ENCODE data around the gene WBP4.

DNA sequence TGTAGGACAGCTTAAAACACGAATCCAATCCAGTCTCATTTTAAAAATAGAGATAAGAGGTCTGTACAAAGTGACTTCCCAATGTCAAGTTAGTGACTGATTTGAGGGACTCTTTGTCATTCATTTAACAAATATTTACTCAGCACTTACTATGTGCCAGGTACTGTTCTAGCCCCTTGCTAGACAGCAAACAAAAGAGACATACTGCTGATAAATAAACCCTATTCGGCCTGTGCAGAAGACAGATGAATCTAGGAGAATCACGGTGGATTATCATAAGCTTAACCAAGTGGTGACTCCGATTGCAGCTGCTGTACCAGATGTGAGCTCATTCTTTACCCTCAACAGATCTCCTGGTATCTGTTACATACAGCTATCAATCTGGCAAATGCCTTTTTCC is 35.8 kb upstream of the WBP4 start:
- TF ChIP-seq, protein P1, sequence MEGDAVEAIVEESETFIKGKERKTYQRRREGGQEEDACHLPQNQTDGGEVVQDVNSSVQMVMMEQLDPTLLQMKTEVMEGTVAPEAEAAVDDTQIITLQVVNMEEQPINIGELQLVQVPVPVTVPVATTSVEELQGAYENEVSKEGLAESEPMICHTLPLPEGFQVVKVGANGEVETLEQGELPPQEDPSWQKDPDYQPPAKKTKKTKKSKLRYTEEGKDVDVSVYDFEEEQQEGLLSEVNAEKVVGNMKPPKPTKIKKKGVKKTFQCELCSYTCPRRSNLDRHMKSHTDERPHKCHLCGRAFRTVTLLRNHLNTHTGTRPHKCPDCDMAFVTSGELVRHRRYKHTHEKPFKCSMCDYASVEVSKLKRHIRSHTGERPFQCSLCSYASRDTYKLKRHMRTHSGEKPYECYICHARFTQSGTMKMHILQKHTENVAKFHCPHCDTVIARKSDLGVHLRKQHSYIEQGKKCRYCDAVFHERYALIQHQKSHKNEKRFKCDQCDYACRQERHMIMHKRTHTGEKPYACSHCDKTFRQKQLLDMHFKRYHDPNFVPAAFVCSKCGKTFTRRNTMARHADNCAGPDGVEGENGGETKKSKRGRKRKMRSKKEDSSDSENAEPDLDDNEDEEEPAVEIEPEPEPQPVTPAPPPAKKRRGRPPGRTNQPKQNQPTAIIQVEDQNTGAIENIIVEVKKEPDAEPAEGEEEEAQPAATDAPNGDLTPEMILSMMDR (IDR thresholded peaks at IDR 0.05; ENCODE audit: low read depth, low read length): no peak
- TF ChIP-seq EZH2phosphoT487 (IDR thresholded peaks at IDR 0.05; ENCODE audit: low read depth): no peak
